T follicular helper cell (primary cell): Measurements from ENCODE around the gene TIAM2.
"Not testable (repeated sequence)": the region's sequence is repeated elsewhere in the genome, so short reads cannot be mapped to it uniquely, and the experiment has no call there.

Source experiments
- DNase-seq: peaks from one replicate; pipeline ENCODE4 v3.0.0-alpha.2; 2020; ENCODE audit warnings: low read depth

Gene TIAM2

DNA sequence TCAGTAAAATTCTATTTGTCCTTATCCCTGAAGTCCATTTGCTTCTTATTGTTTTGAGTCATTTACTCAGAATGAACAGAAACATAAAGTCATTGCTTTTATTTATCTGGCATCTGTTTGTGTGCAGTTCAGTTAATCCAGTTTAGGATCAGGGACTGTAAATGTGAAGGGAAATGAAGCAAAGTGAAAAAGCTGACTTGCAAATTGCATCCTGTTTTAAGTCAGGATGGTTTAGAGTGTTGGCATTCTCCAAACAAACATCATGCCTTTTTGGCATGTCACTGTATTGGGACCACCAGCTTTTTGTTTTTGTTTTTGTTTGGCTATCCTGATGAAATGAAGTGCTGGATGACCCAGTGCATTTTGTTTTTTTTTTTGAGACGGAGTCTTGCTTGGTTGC, 168.5 kb downstream of the TIAM2 start:
- DNase-seq, result no peak

DNA sequence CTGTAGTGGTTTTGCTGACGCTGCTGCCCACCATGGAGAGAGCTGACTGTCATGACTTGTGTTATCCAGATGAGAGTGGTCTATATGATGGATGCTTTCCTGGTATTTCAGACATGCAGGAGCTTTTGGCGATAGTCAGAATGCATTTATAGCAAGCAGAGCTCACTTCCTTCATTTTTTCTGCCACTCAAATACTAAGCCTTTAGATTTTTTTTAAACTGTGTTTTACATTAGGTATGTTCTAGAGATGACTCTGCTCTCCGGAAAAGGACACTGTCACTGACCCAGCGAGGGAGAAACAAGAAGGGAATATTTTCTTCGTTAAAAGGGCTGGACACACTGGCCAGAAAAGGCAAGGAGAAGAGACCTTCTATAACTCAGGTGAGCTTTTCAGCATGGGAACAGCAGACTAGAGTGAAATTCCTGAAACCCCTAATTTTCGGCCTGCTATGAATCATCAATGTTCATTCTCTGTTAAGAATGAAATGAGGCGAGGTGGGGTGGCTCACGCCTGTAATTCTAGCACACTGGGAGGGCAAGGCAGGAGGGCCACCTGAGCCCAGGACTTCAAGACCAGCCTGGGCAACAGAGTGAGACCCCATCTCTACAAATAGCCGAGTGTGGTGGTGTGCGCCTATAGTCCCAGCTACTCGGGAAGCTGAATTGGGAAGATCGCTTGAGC, 170.1 kb downstream of the TIAM2 start:
- DNase-seq, result no peak

DNA sequence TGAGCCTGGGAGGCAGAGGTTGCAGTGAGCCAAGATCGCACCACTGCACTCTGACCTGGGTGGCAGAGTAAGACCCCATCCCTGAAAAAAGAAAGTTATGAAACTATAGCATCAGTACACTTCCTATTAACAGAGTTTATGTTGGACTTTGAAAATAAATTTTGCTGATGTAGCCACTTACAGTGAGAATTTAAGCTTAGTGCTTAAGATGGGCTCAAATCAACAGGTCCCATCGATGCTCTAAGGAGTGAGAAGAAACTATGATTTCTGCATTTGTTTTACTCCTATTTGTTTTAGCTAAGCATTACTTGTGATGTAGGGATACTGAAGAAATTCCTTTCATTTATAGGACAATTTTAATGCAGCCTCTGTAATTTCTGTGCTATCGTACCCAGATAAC, 175.4 kb downstream of the TIAM2 start:
- no peak for DNase-seq

DNA sequence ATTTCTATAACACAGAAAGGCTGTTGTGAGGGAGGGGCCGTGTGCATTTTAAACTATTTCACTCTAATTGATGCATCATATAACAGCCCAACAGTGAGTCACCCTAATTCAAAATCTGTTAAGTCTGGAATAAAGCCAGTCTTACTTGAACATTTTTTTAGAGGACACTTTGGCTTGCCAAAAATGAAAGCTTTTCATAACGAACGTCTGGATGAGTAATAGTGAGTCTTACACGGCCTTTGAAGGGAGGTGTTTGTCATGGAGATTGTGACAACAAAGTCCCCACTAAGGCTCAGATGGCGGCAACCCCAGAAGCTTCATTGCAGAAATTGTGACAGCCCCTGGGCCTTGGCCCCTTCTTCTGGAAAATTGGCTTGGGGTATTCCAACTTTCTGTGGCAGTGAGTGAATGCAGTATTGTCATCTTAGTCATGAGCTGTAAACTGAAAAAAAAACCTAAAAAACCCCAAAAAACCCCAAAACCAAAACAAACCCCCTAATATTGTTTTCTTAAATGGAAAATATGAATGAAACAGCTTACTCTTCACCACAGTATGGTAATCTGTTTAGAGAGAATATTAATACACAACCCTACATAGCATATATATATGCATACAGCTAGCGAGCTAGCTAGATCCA, 176.1 kb downstream of the TIAM2 start:
- DNase-seq, result peak; percentile 68

DNA sequence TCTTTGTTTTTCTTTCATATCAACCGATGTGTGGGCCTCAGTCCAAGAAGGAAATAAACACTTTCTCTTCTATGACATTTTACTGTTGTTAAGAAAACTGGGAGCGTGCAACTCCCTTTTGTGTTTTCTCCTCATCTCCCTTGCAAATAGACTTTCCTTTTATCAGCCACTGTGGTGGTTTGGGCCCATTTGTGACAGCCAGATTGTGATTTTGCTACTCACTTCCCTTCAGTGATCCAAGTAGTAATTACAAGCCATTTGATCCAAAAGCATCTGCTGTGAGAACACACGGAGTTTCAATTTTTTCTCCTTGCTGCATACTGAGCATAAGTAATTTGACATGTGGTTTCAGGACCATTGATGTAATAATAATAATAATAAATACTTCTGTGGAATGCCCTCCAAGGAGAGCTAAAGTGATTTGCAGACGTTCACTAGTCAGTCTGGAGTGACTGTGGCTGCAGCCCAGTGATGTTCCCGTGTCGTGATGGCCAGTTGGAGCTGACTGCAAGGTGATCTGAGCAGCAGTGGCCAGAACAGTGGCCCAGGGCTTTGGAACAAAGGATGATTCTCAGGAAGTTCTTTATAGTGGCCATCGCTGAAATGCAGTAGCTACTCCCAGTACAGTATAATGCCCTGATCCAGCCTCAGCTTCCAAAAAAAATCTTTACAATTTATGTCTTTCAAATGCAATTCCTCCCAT, 176.8 kb downstream of the TIAM2 start:
- DNase-seq, result no peak

DNA sequence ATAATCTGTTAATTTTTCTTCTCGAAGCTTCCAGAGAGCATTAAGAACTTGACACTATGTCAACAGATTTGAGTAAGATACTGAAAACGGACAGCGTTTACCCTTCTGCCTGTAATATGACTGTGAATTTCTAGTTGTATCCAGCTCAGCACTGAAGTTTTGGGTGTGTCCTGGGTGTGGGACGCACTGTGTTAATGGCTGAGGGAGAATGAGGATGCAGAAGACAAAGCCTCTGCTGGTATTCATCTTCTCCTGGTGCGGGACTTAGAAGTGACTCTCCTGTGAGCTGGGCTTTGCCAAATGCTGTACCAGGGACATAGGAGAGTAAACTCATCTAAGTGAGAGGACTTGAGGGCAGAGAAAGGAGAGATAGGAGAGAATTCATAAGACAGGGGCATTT, 178.4 kb downstream of the TIAM2 start:
- no peak for DNase-seq

DNA sequence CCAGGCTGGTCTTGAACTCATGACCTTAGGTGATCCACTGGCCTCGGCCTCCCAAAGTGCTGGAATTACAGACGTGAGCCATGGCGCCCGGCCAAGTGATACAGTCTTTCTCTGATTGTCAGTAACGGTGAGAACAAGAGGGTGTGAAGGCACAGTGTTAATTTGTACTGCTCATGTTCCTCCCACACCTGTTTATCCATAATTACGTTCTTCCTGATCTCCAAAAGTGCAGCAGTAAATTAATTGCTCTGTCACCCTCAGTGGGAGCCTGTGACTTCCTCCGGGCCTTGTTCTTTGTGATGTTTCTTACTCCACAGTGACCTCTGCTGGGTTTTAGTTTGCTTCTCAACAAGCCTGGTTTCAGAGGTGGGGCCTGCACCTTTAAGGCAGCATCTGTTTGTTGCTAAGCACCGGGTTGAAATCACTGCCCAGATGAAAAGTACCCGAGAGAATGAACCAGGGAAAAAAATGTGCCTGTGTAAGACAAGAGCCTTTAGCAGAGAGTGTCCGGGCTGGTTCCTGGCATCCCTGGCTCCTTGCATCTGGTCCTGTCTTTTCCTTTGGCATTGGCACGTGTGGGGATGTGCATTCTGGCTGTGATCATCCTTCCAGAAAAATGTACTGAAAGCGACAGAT, 179.6 kb downstream of the TIAM2 start:
- peak; percentile 35 for DNase-seq

DNA sequence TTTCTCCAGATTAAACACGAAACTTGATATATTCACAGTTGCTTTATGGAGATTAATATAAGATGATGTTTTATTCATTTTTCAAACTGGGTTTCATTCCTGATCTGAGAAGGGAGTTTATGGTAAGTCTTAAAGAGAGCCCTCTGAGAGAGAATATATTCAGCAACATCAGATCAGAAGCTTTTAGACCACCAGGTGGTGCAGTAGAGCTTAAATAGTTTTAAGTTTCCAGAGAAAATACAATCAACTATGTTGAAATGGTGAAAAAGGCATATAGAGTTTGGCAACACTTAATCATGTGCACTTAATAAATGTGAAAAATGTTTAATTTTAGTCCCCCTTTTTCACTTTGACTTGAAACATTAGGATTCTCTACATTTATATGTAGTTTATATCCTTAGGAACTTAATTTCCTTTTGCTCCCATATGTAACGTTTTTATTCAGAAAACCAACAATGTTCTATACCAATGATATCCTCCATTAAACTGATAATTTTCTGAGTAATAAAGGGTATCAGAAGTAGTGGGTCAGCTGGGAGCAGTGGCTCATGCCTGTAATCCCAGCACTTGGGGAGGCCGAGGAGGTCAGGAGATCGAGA, 182.3 kb downstream of the TIAM2 start:
- peak; percentile 17 for DNase-seq

DNA sequence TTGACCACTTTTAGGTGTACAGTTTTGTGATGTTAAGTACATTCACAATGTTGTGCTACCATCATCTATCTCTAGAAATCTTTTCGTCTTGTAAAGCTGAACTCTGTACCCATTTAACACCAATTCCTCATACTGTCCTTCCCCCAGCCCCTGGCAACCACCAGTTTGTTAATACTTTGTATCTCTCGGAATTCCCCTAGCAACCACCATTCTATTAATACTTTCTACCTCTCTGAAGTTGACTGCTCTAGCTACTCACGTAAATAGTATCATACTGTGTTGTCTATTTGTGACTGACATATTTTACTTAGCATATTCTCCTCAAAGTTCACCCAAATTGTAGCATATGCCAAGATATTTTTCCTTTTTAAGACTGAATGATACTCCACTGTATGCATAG, 186.4 kb downstream of the TIAM2 start:
- no peak for DNase-seq

DNA sequence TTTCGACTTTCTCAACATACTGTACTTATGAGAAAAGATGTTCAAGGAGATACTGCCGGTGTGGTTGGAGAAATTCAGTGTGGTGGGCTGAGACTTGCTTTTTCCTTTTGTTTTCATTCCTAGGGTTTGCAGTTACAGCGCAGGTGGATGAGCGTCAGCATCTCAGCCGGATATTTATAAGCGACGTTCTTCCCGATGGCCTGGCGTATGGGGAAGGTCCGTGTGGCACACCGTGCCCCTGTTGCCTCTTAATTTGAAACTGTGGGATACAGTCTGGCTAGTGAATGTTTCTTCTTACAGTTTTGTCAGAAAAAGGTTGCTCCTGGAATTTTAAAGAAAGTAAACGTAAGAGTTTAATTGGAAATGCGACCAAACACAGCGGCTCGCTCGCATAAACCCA, 187.0 kb downstream of the TIAM2 start:
- no peak for DNase-seq

DNA sequence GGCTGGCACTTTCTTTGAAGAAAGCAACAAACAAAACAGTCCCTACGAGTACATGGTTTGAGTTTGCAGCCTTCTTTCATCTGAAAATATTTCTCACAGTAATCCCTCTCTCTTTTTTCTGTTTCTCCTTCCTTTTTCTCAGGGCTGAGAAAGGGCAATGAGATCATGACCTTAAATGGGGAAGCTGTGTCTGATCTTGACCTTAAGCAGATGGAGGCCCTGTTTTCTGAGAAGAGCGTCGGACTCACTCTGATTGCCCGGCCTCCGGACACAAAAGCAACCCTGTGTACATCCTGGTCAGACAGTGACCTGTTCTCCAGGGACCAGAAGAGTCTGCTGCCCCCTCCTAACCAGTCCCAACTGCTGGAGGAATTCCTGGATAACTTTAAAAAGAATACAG, 188.0 kb downstream of the TIAM2 start:
- no peak for DNase-seq

DNA sequence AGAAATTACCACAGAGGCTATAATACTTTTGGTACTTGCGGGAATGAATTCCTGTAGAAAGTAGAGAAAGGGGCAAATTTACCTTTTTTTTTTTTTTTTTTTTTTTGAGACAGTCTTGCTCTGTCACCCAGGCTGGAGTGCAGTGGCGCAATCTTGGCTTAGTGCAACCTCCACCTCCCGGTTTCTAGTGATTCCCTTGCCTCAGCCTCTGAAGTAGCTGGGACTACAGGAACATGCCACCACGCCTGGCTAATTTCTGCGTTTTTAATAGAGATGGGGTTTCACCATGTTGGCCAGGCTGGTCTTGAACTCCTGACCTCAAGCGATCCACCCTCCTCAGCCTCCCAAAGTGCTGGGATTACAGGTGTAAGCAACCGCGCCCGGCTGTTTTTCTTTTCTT, 189.9 kb downstream of the TIAM2 start:
- DNase-seq, result not testable (repeated sequence)

DNA sequence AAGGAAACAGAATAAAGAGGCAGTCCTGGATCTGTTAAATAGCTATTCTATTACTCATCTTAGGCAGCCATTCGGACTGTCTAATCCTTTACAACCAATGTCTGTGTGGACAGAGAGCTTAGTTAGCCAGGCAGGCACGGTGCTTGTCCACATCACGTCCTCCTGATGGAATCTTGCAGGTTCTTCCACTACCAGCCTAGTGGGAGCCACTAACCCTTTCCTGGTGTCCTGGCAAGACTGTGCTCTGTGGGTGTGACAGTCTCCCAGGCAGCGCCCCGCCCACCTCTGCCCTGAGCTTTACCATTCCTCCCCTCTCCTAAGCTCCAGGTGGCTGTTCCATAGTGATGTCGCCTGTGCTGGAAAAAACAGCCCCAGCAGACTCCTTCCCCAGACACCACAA, 190.4 kb downstream of the TIAM2 start:
- no peak for DNase-seq

DNA sequence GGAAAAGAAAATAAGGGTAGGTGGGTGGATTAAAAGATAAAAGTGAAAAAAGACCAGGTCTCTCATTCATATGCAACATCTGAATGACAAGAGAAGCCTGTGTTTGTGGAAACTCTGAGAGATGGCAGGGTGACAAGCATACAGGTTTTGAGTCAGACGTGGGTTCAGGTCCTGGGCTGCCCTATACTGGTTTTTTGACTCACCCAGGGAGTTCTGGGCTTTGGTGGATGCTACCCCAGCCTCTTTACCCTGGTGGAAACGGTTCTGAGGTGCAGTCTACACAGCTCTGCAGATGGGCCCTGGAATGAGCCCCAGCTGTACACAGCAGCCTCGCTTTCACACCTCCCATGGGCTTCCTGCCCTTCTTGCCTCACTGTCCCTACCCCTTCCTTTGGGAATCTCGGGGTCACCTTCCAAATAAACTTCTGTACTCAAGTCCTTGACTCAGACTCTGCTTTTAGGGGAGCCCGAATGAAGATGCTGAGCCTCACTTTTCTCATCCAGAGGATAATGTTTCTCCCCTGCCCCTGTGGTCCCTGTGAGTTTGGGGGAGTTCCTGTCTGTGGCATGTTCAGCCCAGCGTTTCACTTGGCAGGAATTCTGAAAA, 191.0 kb downstream of the TIAM2 start:
- no peak for DNase-seq

DNA sequence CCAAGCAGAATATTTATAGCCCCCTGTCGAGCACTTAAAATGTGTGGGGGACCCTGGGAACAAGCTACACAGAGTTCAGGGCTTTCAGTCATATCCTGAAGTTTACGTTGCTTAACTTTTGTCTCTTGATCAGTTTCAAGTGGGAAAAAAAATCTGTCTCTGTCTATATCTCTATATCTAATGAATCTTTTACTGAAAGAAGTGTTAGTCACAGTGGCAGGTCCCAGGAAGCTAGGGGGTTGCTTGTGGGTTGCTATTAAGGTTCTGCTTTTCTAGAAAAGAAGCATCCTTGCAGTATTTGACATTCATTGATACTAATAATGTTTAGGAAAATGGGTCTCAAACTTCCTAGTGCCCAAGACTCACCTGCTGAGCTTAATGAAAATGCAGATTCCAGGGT, 192.0 kb downstream of the TIAM2 start:
- DNase-seq, result no peak

DNA sequence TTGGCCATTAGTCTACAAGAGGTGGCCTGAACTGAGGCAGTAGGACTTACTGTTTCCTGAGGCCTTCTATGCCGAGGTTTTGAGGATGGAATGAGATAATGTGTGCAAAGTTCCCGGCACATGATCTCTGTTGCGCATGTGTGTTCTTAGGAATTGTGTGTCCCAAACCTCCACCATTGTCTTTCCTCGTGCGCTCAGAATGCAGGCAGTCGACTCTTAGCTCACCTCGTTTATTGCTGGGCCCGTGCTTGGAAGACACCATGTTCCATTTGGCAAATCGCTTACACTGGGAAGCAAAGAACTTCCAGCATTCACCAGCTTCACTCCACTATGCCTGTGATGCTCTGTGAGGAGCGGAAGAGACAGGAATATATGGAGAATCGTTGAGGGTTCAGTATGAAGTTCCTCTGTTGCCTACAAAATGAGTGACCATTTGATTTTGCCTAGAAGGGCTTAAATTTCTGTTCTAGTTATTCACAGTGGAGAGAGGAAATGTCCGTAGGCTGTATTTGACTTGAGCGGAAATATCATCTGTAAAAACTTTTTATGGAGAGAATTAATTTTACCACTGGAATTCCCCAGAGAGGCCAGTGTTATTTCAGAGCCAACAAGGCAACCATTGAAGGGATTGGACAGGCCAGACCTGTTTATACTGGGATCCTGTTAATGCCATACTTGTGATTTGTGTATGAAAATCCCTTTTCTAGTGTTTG, 193.0 kb downstream of the TIAM2 start:
- no peak for DNase-seq

DNA sequence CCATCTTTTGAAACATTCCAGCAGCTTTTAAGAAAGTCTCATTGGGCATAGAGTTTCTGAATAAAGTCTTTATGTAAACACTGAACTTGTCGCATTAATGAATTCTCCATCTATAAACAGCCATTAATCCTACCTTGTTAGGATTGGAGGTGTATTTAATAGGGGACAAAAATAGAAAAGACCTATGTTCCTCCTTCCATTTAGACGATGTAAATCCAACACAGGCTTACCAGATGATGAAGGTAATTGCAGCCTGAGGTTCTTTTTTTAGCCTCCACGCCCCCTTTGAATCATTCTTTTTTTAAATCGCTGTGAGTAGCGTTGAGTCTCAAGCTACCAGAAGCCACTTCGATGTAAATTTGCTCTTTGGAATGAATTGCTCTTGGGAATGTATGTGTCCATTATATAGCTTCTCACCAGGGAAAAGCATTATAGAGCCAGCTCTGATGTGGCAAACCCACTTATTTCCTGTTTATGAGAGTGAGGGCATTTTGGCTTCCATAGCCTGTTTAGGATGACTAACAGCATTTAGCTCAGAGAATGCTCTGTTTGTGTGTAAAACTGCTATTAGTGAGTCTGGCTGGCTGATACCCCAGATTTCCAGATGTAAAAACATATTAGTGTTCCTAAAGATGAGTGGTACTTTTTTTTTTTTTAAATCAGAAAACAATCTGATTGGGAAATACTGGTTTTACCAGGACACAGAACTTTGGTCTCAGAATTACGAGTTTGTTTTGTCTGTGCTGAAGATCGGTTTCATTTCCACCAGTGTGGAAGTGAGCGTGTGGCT, 193.8 kb downstream of the TIAM2 start:
- no peak for DNase-seq

DNA sequence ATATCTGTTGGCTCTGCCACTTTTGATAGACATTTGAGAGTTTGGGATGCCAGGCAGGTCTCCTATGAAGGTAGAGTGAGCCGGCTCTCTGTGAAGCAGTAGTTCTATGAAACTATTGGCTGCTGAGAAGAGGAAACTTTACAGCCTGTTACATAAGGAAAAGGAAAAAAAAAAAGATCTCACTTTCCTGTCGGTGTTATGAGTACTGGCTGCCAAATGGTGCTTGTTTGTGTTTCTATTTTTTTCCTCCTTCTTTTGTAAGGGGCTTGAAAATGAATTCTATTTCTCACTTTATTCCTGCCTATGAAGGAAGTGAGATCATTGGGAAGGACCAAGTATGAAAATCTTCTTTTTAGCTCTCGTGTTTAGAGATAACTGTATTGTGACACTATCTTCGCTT, 195.6 kb downstream of the TIAM2 start:
- no peak for DNase-seq

DNA sequence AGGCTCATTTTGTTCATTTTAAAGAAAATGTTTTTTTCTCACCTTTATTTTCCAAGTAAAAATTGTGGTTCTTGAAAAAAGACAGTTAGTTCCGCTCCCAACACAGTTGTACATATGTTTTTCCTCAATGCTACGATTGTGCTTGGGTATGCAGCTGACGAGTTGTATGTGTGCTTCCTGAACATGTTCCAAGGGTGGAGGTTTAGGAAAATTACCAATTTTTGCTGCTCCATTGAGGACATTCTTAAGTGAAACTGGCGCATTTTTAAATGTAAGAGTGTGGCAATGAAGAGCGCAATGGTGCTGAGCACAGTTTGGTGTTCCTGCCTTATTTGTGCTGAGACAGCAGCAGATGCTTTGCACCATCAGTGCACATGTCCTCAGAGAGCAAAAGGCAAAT, 198.4 kb downstream of the TIAM2 start:
- DNase-seq, result no peak

DNA sequence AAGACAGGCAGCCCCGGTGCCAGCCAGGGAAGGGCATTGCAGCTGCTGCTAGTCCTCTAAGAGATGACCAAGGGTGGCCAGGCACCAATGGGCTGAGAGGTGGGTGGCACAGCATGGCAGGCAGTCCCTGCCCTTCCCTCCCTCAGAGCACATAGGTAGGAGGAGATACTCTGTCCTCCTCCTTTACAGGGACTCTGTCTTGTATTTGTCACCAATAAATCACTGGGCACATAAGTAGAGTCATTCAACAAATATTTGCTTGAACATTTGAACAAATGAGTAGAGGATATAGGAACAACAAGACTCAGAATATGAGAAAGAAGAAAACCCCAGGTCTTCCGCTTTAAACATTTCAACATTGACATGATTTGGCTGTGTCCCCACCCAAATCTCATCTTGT, 199.3 kb downstream of the TIAM2 start:
- no peak for DNase-seq

DNA sequence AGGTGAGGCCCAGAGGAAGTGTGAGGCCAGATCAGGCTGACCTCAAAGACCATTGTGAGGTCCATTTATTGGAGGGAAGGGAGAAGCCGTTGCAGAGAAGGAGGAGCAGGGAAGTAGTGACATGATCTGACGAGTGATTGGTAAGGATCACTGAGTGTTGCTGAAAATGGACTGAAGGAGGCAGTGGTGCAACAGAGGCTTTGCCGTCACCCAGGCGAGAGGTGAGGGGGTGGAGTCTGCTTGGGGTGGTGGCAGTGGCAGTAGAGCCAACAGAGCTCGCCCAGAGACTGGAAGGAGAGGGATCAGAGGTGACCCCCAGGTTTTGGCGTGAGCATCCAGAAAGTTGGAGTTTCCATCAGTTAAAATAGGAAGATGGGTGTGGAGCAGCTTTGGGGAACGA, 200.8 kb downstream of the TIAM2 start:
- DNase-seq, result no peak
